ENCODE data around the gene SLC25A21. TPM values are rescaled to one million over a fixed set of nuclear protein-coding genes. Genes with fewer than 3 reads are reported as not detected.
A peak's percentile ranks its signal among the peaks of the same experiment; 100 is the strongest.

The SLC25A21 gene
- total RNA-seq, 1 donor from 2014 or later, result not detected

DNA sequence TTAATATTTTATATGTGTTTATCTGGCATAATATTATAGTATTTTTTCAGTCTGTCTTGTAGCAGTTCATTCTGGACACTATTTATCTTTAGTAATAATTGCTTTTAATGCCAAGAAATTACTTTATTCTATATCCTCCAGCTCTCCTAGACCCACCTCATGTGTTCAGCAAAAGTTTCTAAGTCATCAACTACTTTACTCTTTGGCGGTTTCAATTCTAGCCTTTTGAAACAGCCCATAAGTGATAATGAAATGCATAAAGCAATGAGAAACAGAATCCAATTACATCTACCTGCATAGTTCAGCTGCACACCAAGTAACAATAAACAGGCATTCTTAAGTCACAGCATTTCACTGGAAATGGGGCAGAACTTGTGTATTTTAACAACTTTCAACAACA lies 225.5 kb downstream of the SLC25A21 start:
- no peak for TF ChIP-seq CTCF (IDR thresholded peaks at IDR 0.05)
- no peak overlapping the region for H3K27ac Mint-ChIP-seq
- H3K4me3 Mint-ChIP-seq, result no peak overlapping the region
- H3K4me1 Mint-ChIP-seq, result no peaks in the 10 kb centered on the region
- DNase-seq, result no peak
- intact Hi-C loops (cut with micrococcal nuclease), result no loop called here
- CTCF ChIA-PET, result no interaction called here
- no peaks in the 10 kb centered on the region for H3K27me3 Mint-ChIP-seq
- no peaks in the 10 kb centered on the region for H3K9me3 Mint-ChIP-seq
- POLR2A ChIA-PET, result no interaction called here
- H3K36me3 Mint-ChIP-seq (ENCODE audit: low read depth), result no peaks in the 10 kb centered on the region
- ATAC-seq (ENCODE audit: low read depth), result no peak

DNA sequence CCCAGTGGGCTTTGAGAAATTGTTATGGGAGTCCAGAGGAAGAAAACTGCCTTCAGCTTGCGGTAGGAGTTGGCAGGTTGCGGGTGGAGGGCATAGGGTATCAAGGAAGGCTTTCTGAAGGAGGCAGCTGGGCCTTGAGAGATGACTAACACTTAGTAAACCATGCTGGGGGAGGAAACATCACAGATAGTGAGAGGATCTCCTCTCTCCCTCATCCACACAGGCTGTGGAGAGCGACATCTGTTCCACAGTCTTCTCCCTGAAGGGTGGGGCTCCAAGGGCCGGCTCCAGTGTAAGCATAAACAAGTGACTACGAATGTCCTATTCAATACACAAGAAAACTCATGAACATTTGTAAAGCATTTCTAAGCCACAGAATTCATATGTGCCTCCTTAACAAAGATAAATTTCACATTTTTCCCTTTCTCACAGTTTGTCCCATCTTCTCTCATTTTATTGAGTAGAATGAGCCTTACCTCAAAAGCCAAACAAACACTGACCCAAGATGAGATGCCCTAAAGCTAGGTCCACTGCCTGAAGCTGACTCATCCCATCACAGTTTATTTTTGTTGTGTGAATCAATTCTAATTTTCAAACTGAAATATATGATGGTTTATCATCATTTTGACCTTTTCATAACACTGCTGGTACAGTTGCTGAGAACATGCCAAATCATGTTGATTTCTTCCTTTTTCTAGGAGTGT lies 227.9 kb downstream of the SLC25A21 start:
- no peak for DNase-seq
- POLR2A ChIA-PET, result no interaction called here
- no peak for ATAC-seq (ENCODE audit: low read depth)
- Mint-ChIP-seq H3K4me3 (no peak overlapping the region), H3K27ac (no peak overlapping the region), H3K27me3 (no peaks in the 10 kb centered on the region), H3K36me3 (ENCODE audit: low read depth) (no peaks in the 10 kb centered on the region), H3K4me1 (no peaks in the 10 kb centered on the region), H3K9me3 (no peaks in the 10 kb centered on the region)
- no peak for TF ChIP-seq CTCF (IDR thresholded peaks at IDR 0.05)
- CTCF ChIA-PET, result no interaction called here
- intact Hi-C loops (cut with micrococcal nuclease), result no loop called here

DNA sequence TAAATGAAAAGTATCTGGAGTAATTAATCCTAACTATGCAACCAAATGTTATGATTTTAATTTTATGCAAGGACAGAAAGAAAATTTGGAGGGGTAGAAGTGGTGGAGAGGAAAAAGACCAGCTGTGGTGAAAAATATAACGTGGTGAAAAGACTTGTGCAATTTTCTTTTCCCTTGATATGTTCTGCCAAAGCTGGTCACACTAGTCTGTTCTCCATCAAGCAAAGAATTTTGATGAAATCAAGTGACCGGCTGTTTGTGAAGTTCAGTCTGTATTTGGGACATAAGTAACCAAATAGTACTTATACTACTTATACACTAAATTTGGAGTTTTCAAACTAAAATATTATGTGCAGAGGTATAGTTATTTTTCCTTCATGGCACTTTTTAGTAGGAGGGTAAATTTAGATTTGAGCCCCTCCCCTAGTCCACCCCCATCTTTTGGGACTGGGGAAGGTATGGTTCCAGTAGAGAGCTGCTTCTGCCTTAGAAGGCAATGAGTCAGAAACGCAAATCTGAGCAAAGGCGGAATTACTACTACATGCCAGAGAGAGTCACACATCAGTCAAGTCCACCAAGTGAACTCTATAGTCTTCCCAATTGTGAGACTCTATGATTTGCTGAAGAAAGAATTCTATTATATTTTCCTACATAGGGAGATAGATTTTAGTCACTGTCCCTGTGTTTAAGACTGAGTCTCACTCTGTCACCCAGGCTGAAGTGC lies 229.7 kb downstream of the SLC25A21 start:
- no peaks in the 10 kb centered on the region for H3K9me3 Mint-ChIP-seq
- H3K4me3 Mint-ChIP-seq, result no peak overlapping the region
- no peaks in the 10 kb centered on the region for H3K27me3 Mint-ChIP-seq
- intact Hi-C loops (cut with micrococcal nuclease), result loop anchor here (2.0 kb wide), 1 partner anchor 1064 kb away; no protein-coding TSS in a partner anchor
- H3K36me3 Mint-ChIP-seq (ENCODE audit: low read depth), result no peaks in the 10 kb centered on the region
- ChIA-PET POLR2A (no interaction called here), CTCF (interaction anchor here (0.6 to 2.4 kb wide), 6 partner anchors 11 to 1128 kb away, joined by 3 to 16 read pairs (median 4); no protein-coding TSS in a partner anchor)
- peak; percentile 68 for TF ChIP-seq CTCF (IDR thresholded peaks at IDR 0.05)
- DNase-seq, result no peak
- H3K4me1 Mint-ChIP-seq, result no peaks in the 10 kb centered on the region
- H3K27ac Mint-ChIP-seq, result no peak overlapping the region
- no peak for ATAC-seq (ENCODE audit: low read depth)

DNA sequence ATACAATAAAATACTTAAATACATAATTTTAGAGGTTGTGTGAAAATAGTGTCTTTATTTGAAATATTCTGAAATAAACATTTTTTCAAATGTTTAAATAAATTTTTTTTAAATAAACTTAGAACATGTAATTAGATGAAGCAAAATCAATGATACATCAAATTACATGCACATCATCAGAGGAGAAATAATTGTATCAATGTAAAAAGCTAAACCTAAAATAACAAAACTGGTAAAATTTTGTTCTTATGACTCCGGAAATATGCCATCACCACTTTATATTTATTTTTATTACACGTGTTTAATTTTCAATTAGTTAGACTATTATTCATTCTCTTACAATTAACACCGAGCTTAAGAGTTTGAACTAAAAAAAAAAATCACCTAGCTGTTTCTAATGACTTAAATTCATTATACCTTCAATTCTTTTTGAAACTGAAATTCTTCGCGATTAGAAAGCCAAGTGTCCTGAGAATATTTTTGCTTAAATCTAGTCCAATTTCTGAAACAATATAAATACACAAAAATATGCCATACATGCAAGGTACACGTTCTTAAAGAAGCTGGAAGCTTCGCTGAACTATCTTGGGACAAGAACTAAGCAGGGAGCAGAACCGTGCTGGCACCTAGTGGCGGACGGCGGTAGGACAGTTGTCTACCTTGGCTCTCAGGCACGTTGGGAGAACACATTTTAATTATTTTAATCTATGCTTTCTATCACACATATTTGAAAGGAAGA lies 230.5 kb downstream of the SLC25A21 start:
- H3K9me3 Mint-ChIP-seq, result no peaks in the 10 kb centered on the region
- no peak for DNase-seq
- ATAC-seq (ENCODE audit: low read depth), result peak; percentile 64
- H3K27me3 Mint-ChIP-seq, result no peaks in the 10 kb centered on the region
- no peaks in the 10 kb centered on the region for H3K36me3 Mint-ChIP-seq (ENCODE audit: low read depth)
- CTCF ChIA-PET, result interaction anchor here (0.6 to 2.4 kb wide), 9 partner anchors 9 to 1127 kb away, joined by 3 to 16 read pairs (median 4); no protein-coding TSS in a partner anchor
- POLR2A ChIA-PET, result no interaction called here
- H3K4me1 Mint-ChIP-seq, result no peaks in the 10 kb centered on the region
- intact Hi-C loops (cut with micrococcal nuclease), result loop anchor here (2.0 kb wide), 2 partner anchors 385 to 1063 kb away; no protein-coding TSS in a partner anchor
- H3K27ac Mint-ChIP-seq, result no peak overlapping the region
- peak; percentile 95 for TF ChIP-seq CTCF (IDR thresholded peaks at IDR 0.05)
- H3K4me3 Mint-ChIP-seq, result no peak overlapping the region

DNA sequence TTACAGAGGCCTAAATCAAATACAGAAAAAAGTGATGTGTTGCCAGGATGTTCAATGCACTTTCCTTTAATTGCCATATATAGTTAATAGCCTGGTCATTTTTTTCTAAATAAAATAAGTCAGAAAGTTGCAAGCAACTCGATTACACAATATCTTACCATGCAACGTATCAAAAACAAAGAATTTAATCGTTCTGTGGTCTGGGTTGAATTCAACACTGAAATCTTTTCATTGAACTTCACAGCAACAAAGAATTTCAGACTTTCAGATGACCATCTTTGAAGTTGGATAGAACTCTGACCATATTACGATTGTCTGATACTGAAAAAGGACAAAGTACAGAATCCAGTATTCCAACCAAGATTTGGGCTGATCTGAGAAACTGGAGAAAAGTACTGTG lies 231.9 kb downstream of the SLC25A21 start:
- POLR2A ChIA-PET, result no interaction called here
- TF ChIP-seq CTCF (IDR thresholded peaks at IDR 0.05), result no peak
- Mint-ChIP-seq H3K36me3 (ENCODE audit: low read depth) (no peaks in the 10 kb centered on the region), H3K9me3 (no peaks in the 10 kb centered on the region), H3K4me3 (no peak overlapping the region), H3K27me3 (no peaks in the 10 kb centered on the region), H3K4me1 (no peaks in the 10 kb centered on the region), H3K27ac (no peak overlapping the region)
- DNase-seq (no peak), ATAC-seq (ENCODE audit: low read depth) (no peak)
- intact Hi-C loops (cut with micrococcal nuclease), result loop anchor here (2.0 kb wide), 1 partner anchor 384 kb away; no protein-coding TSS in a partner anchor
- CTCF ChIA-PET, result no interaction called here

Measured in activated B cell treated with CpG ODN at 0.5 μM for 24 hours (primary cell).